AG04449 (cell line): ENCODE data around the gene UNC13D.
"Not testable (repeated sequence)": the region's sequence is repeated elsewhere in the genome, so short reads cannot be mapped to it uniquely, and the experiment has no call there.

Source experiments
- CTCF ChIA-PET: fragments of 350-600 bp; formaldehyde crosslinking; extraction: SDS; loops from one replicate; lab custom pipeline; 2021; ENCODE audit warnings: antibody characterized with exemption; lab: Yijun Ruan, JAX
- POLR2A ChIA-PET: fragments of 400-600, 350-600 bp; formaldehyde crosslinking; extraction: SDS; loops from one replicate; lab custom pipeline; 2020; ENCODE audit warnings: antibody characterized with exemption, inconsistent platforms; lab: Yijun Ruan, JAX
- DNase-seq: peaks from one replicate; pipeline ENCODE4 v3.0.0-alpha.2; 2010; ENCODE audit warnings: low read depth, low spot score
- H3K4me3 ChIP-seq: 2 replicates; pipeline ENCODE4 v1.5.1; 2011; ENCODE audit warnings: low read depth, mild to moderate bottlenecking, control low read depth, low read length
- TF ChIP-seq, protein P1 (sequence below): IDR thresholded peaks from one replicate; pipeline ENCODE4 v1.5.1; 2011; ENCODE audit warnings: mild to moderate bottlenecking, moderate library complexity, low read length, control low read depth, inconsistent platforms; ENCODE audit not compliant: insufficient read depth; ENCODE audit errors: missing control alignments

Gene UNC13D

DNA sequence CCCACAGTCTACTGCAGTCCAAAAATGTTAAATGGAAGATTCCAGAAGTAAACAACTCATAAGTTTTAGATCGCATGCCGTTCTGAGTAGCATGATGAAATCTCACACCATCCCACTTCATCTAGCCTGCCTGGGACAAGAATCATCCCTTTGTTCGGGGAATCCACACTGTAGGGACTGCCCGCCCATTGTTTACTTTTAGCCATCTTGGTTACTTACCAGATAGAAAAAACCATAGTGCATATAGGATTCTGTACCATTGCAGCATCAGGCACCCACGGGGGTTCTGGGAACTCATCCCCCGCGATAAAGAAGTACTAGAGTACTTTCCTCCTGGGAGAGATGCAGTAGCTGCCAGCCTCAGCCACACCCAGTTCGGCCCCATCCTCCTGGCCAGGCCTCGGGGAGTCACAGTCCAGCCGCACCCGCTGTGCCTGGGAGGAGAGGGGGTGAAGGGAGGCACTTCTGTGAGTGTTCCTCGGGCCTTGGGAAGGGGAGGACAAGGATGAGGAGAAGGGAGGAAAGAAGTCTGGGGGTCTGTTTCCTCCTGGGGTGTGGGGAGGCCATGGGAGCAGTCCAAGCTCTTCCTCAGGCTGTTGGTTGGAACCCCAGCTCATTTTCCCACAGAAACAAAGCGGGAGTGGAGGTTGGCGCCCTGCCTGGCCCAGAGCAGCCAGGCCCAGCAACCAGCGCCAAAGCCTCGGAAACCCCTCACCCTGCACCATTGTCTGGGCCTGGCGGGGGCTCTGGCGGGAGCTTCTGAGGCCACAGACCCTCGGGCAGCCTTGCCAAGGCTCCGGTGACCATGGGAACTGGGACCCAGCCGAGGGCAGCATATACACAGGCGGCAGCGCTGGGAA is 25.3 kb upstream of the UNC13D start:
- TF ChIP-seq, protein P1, sequence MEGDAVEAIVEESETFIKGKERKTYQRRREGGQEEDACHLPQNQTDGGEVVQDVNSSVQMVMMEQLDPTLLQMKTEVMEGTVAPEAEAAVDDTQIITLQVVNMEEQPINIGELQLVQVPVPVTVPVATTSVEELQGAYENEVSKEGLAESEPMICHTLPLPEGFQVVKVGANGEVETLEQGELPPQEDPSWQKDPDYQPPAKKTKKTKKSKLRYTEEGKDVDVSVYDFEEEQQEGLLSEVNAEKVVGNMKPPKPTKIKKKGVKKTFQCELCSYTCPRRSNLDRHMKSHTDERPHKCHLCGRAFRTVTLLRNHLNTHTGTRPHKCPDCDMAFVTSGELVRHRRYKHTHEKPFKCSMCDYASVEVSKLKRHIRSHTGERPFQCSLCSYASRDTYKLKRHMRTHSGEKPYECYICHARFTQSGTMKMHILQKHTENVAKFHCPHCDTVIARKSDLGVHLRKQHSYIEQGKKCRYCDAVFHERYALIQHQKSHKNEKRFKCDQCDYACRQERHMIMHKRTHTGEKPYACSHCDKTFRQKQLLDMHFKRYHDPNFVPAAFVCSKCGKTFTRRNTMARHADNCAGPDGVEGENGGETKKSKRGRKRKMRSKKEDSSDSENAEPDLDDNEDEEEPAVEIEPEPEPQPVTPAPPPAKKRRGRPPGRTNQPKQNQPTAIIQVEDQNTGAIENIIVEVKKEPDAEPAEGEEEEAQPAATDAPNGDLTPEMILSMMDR: no peak
- POLR2A ChIA-PET: no interaction called here
- CTCF ChIA-PET: interaction anchor here (1.3 to 1.8 kb wide), 2 partner anchors 8 to 145 kb away, joined by 3 to 7 read pairs; partner anchors contain the start of gene TRIM47
- no peak for DNase-seq
- H3K4me3 ChIP-seq: no peak overlapping the region

DNA sequence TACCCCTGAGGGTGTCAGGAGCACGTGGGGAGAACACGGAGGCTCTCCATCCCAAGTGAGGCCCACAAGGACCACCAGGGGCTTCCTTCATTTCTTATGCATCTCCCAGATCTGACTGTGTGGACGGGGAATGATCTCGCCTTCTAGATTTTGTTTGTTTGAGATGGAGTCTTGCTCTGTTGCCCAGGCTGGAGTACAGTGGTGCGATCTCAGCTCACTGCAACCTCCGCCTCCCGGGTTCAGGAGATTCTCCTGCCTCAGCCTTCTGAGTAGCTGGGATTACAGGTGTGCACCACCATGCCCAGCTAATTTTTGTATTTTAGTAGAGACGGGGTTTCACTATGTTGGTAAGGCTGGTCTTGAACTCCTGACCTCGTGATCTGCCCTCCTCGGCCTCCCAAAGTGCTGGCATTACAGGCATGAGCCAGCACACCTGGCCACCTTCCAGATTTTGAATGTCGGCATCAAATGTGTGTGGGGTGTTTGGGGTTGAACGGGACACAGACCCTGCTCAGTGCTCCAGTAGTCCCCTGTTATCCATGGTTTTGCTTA is 24.6 kb upstream of the UNC13D start:
- POLR2A ChIA-PET, H3K4me3 ChIP-seq, DNase-seq: not testable (repeated sequence)
- CTCF ChIA-PET: interaction anchor here (1.2 to 1.8 kb wide), 3 partner anchors 9 to 36 kb away, joined by 3 to 7 read pairs (median 3); partner anchors contain the start of genes MRPL38 and TRIM47

DNA sequence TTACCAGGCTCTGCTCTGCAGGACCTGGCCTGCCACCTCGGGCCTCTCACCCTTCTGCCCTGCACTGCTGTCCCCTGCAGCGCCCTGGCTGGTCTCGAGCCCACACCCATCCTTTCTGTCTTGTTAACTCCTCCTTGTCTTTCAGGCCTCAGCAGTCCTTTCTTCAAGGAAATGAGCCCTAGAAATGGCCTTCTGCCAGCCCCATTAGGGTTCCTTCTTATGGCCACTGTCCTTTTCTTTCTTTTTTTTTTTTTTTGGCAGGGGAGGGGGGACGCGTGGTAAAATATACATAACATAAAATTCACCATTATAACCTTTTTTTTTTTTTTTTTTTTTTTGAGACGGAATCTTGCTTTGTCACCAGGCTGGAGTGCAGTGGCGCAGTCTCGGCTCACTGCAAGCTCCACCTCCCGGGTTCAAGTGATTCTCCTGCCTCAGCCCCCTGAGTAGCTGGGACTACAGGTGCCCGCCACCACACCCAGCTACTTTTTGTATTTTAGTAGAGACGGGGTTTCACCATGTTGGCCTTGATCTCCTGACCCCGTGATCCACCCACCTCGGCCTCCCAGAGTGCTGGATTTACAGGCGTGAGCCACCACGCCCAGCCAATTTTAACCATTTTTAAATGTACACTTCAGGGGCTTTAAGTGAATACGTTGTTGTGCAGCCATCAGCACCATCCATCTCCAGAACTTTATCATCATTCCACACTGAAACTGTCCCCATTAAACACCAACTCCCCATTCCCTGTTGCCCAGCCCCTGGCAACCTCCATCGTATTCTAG is 21.4 kb upstream of the UNC13D start:
- POLR2A ChIA-PET, DNase-seq, H3K4me3 ChIP-seq: not testable (repeated sequence)
- CTCF ChIA-PET: interaction anchor here (0.7 to 1.7 kb wide), 4 partner anchors 10 to 116 kb away, joined by 3 to 7 read pairs (median 4); partner anchors contain the start of gene WBP2

DNA sequence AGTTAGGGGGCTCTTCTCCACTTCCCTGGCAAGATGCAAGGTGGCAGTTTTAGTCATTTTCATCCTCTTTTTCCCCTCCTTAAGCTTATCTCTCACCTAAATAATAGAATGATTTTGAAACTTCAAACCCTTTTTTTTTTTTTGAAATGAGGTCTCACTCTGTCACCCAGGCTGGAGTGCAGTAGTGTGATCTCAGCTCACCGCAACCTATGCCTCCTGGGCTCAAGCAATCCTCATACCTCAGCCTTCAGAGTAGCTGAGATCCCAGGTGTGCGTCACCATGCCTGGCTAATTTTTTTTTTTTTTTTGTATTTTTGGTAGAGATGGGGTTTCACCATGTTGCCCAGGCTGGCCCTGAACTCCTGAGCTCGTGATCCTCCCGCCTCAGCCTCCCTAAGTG is 20.7 kb upstream of the UNC13D start:
- CTCF ChIA-PET: interaction anchor here (0.7 to 1.7 kb wide), 5 partner anchors 9 to 115 kb away, joined by 3 to 7 read pairs (median 3); partner anchors contain the start of genes TRIM65 and WBP2
- POLR2A ChIA-PET: interaction anchor here (0.6 to 0.8 kb wide), 2 partner anchors 9 to 13 kb away, joined by 3 to 4 read pairs; partner anchors contain the start of gene WBP2
- H3K4me3 ChIP-seq, DNase-seq: not testable (repeated sequence)

DNA sequence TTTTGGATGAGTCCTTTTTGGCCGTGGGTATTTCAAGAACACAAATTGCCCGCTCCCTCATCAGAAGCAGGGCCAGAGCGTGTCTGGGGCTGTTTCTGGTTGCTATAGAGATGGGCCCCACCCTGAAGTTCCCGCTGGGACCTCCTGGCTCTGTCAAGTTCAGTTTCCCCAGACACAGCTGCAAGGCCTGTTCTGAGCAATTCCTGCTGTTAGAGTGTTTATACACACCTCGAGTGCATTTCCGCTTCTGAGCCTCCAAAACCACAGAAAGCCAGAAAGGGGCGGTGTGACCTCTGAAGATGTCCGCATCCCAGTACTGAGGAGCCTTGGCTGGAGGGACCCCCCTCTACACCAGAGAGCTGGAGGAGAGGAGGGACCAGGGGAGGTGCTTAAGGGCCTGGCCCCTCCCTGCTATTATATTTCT is 20.3 kb upstream of the UNC13D start:
- TF ChIP-seq, protein P1: no peak
- ChIA-PET CTCF (interaction anchor here (0.7 to 1.7 kb wide), 5 partner anchors 9 to 115 kb away, joined by 3 to 7 read pairs (median 3); partner anchors contain the start of genes TRIM65 and WBP2), POLR2A (interaction anchor here (0.6 to 0.8 kb wide), 2 partner anchors 9 to 13 kb away, joined by 3 to 4 read pairs; partner anchors contain the start of gene WBP2)
- no peak overlapping the region for H3K4me3 ChIP-seq
- no peak for DNase-seq

DNA sequence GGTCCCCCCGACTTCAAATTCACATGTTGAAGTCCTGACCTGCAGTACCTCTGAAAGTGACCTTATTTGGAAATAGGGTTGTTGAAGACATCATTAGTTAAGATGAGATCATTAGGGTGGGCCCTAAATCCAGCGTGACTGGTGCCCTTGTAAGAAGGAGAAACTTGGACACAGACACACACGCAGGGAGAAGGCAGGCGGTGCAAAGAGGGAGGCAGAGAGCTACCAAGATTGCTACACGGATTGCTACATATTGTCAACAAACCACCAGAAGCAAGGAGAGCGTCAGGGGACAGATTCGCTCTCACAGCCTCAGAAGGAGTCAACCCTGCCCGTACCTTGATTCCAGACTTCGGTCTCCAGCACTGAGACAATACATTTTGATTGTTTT is 17.7 kb upstream of the UNC13D start:
- POLR2A ChIA-PET: interaction anchor here (1.0 kb wide), 1 partner anchor 82 kb away, joined by 4 read pairs; a partner anchor contains a TSS
- H3K4me3 ChIP-seq: no peak overlapping the region
- TF ChIP-seq, protein P1: no peak
- CTCF ChIA-PET: interaction anchor here (0.7 to 4.4 kb wide), 10 partner anchors 11 to 108 kb away, joined by 3 to 21 read pairs (median 6); partner anchors contain the start of genes MRPL38 and TRIM47
- DNase-seq: no peak

DNA sequence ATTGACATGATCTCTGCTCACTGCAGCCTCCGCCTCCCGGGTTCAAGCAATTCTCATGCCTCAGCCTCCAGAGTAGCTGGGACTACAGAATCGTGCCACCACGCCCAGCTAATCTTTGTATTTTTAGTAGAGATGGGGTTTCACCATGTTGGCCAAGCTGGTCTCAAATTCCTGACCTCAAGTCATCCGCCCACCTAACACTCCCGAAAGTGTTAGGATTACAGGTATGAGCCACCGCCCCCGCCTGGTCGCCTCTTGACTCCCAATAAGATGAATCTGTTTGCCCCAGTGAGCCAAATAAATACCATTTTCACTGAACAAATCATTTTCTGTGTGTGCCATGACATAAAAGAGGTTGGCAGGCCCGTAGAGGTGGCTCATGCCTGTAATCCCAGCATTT is 15.2 kb upstream of the UNC13D start:
- H3K4me3 ChIP-seq, POLR2A ChIA-PET, DNase-seq: not testable (repeated sequence)
- CTCF ChIA-PET: interaction anchor here (1.1 to 4.4 kb wide), 3 partner anchors 11 to 19 kb away, joined by 3 to 21 read pairs (median 4); partner anchors contain the start of gene TRIM47
